ENCODE measurements around the gene LYZL1. TPM values are rescaled to one million over a fixed set of nuclear protein-coding genes. Genes with fewer than 3 reads are reported as not detected.

The LYZL1 gene
- total RNA-seq, 2 experiments from 2014 or later = not detected

- intact Hi-C loops (cut with DNase I, micrococcal nuclease) = no loop called here
- DNase-seq = no peak
- no peak for TF ChIP-seq CTCF (IDR thresholded peaks at IDR 0.05)
- POLR2A ChIA-PET = no interaction called here
- H3K27ac Mint-ChIP-seq = no peak overlapping the region
- peaks cover 1% of the 10 kb centered on the region for H3K4me1 Mint-ChIP-seq (ENCODE audit: low read depth)
- H3K9me3 Mint-ChIP-seq = no peaks in the 10 kb centered on the region
- H3K4me3 Mint-ChIP-seq = no peak overlapping the region
- Histone ChIP-seq H3K4me1 (ENCODE audit: insufficient read depth, low read length) (no peaks in the 10 kb centered on the region), H3K27ac (ENCODE audit: low read depth in 1 of 2, low read length in 2 of 2) (no peak overlapping the region), H3K4me3 (ENCODE audit: low read length) (no peak overlapping the region), H3K27me3 (ENCODE audit: control insufficient read depth in 1 of 2, insufficient read depth in 2 of 2, low read length in 2 of 2) (peaks cover 0 to 2% of the 10 kb centered on the region in 2 experiments), H3K9me3 (ENCODE audit: control insufficient read depth in 1 of 2, insufficient read depth in 1 of 2, low read length in 2 of 2) (no peaks in the 10 kb centered on the region), H3K36me3 (ENCODE audit: insufficient read depth, low read length) (no peaks in the 10 kb centered on the region)
- H3K27me3 Mint-ChIP-seq = peaks cover 27% of the 10 kb centered on the region
- no peaks in the 10 kb centered on the region for H3K36me3 Mint-ChIP-seq (ENCODE audit: low read depth)
- no peak for ATAC-seq (ENCODE audit: poor library complexity)
- CTCF ChIA-PET = no interaction called here
Observed at GRCh38 chr10:29313071-29313470, 24.2 kb downstream of the LYZL1 start.

- Mint-ChIP-seq H3K9me3 (no peaks in the 10 kb centered on the region), H3K4me1 (ENCODE audit: low read depth) (peaks cover 6% of the 10 kb centered on the region), H3K27ac (no peak overlapping the region), H3K27me3 (peaks cover 38% of the 10 kb centered on the region), H3K4me3 (no peak overlapping the region), H3K36me3 (ENCODE audit: low read depth) (no peaks in the 10 kb centered on the region)
- no peak for ATAC-seq (ENCODE audit: poor library complexity)
- peaks cover 0 to 2% of the 10 kb centered on the region in 2 experiments for H3K27me3 ChIP-seq (ENCODE audit: control insufficient read depth in 1 of 2, insufficient read depth in 2 of 2, low read length in 2 of 2)
- no peak overlapping the region for H3K27ac ChIP-seq (ENCODE audit: low read depth in 1 of 2, low read length in 2 of 2)
- ChIA-PET CTCF (no interaction called here), POLR2A (no interaction called here)
- no peak overlapping the region for H3K4me3 ChIP-seq (ENCODE audit: low read length)
- H3K4me1 ChIP-seq (ENCODE audit: insufficient read depth, low read length) = no peaks in the 10 kb centered on the region
- H3K36me3 ChIP-seq (ENCODE audit: insufficient read depth, low read length) = no peaks in the 10 kb centered on the region
- TF ChIP-seq CTCF (IDR thresholded peaks at IDR 0.05) = no peak
- H3K9me3 ChIP-seq (ENCODE audit: control insufficient read depth in 1 of 2, insufficient read depth in 1 of 2, low read length in 2 of 2) = no peaks in the 10 kb centered on the region
- intact Hi-C loops (cut with DNase I, micrococcal nuclease) = no loop called here
- no peak for DNase-seq
Observed at GRCh38 chr10:29314726-29315125, 25.9 kb downstream of the LYZL1 start.

GRCh38 chr10:29315814-29316213, 26.9 kb downstream of the LYZL1 start:
- no peak overlapping the region for H3K27ac ChIP-seq (ENCODE audit: low read depth in 1 of 2, low read length in 2 of 2)
- ATAC-seq (ENCODE audit: poor library complexity) (no peak), DNase-seq (no peak)
- POLR2A ChIA-PET = no interaction called here
- no peaks in the 10 kb centered on the region for H3K4me1 ChIP-seq (ENCODE audit: insufficient read depth, low read length)
- no peak for TF ChIP-seq CTCF (IDR thresholded peaks at IDR 0.05)
- no peaks in the 10 kb centered on the region for H3K36me3 ChIP-seq (ENCODE audit: insufficient read depth, low read length)
- Mint-ChIP-seq H3K27ac (no peak overlapping the region), H3K36me3 (ENCODE audit: low read depth) (no peaks in the 10 kb centered on the region), H3K4me1 (ENCODE audit: low read depth) (peaks cover 6% of the 10 kb centered on the region), H3K9me3 (no peaks in the 10 kb centered on the region), H3K27me3 (peaks cover 31% of the 10 kb centered on the region), H3K4me3 (no peak overlapping the region)
- H3K27me3 ChIP-seq (ENCODE audit: control insufficient read depth in 1 of 2, insufficient read depth in 2 of 2, low read length in 2 of 2) = peaks cover 2% of the 10 kb centered on the region in 2 experiments
- intact Hi-C loops (cut with DNase I, micrococcal nuclease) = no loop called here
- no peak overlapping the region for H3K4me3 ChIP-seq (ENCODE audit: low read length)
- no peaks in the 10 kb centered on the region for H3K9me3 ChIP-seq (ENCODE audit: control insufficient read depth in 1 of 2, insufficient read depth in 1 of 2, low read length in 2 of 2)
- CTCF ChIA-PET = no interaction called here

Measured in CD4-positive, alpha-beta T cell (primary cell).